Smooth muscle cell (in vitro differentiated cells): ENCODE results near the gene TGFBR3. TPM values are rescaled to one million over a fixed set of nuclear protein-coding genes. Genes with fewer than 3 reads are reported as not detected.

Experiments used
- DNase-seq: peaks from one replicate; lab custom pipeline; 2025; ENCODE audit not compliant: unreplicated experiment; lab: John Stamatoyannopoulos, UW
- H2AFZ ChIP-seq: fragments of 200-600 bp; sonication (generic); 2 replicates; pipeline ENCODE4 v1.6.0; 2016; ENCODE audit warnings: antibody characterized with exemption, low read depth, mild to moderate bottlenecking
- H3F3A ChIP-seq: fragments of 200-600 bp; sonication (generic); 2 replicates; pipeline ENCODE4 v1.6.0; 2017; ENCODE audit warnings: antibody characterized with exemption, low read depth
- H3K27ac ChIP-seq: fragments of 200-600 bp; sonication (generic); 2 replicates; pipeline ENCODE4 v1.5.1; 2016; ENCODE audit warnings: low read depth, mild to moderate bottlenecking
- H3K27me3 ChIP-seq: fragments of 200-600 bp; sonication (generic); 2 replicates; pipeline ENCODE4 v1.6.1; 2016; ENCODE audit warnings: low read depth, mild to moderate bottlenecking
- H3K36me3 ChIP-seq: fragments of 200-600 bp; sonication (generic); 2 replicates; pipeline ENCODE4 v1.5.1; 2016; ENCODE audit warnings: low read depth
- H3K4me1 ChIP-seq: fragments of 200-600 bp; sonication (generic); 2 replicates; pipeline ENCODE4 v1.5.1; 2016; ENCODE audit warnings: low read depth
- H3K4me2 ChIP-seq: fragments of 200-600 bp; sonication (generic); 2 replicates; pipeline ENCODE4 v1.6.0; 2016; ENCODE audit warnings: mild to moderate bottlenecking
- H3K4me3 ChIP-seq: fragments of 200-600 bp; sonication (generic); 2 replicates; pipeline ENCODE4 v1.5.1; 2016; ENCODE audit warnings: mild to moderate bottlenecking
- H3K79me2 ChIP-seq: fragments of 200-600 bp; sonication (generic); 2 replicates; pipeline ENCODE4 v1.6.0; 2016; ENCODE audit warnings: low read depth, mild to moderate bottlenecking
- H3K9ac ChIP-seq: fragments of 200-600 bp; sonication (generic); 2 replicates; pipeline ENCODE4 v1.6.0; 2016; ENCODE audit warnings: low read depth
- H3K9me3 ChIP-seq: fragments of 200-600 bp; sonication (generic); replicated peaks from 2 replicates; pipeline ENCODE4 v1.5.1; 2016; ENCODE audit warnings: low read depth
- H4K20me1 ChIP-seq: fragments of 200-600 bp; sonication (generic); 2 replicates; pipeline ENCODE4 v1.6.0; 2016; ENCODE audit warnings: low read depth
- CTCF ChIP-seq: fragments of 200-600 bp; sonication (generic); IDR thresholded peaks from 2 replicates; pipeline ENCODE4 v1.5.1; 2017; ENCODE audit warnings: borderline replicate concordance, mild to moderate bottlenecking, antibody characterized with exemption; ENCODE audit not compliant: insufficient read depth, poor library complexity, severe bottlenecking
- WGBS: methylation state at CpG from one replicate; pipeline ENCODE4 v1.1.7; 2016; ENCODE audit warnings: low lambda C conversion rate; 5-methylcytosine and 5-hydroxymethylcytosine counted together
- polyA plus RNA-seq: library from polyadenylated mRNA; unstranded; fragments of >200 nt; fragmentation: Nextera tagmentation; extraction: Ambion mirVana; gene quantifications from 2 replicates; pipeline ENCODE4 v1.2.1, GENCODE V29; 2016
- total RNA-seq: library from RNA; depleted of rRNA; stranded (reverse); fragments of >200 nt; gene quantifications from 2 replicates; pipeline ENCODE4 v1.2.3, GENCODE V29; 2014

TGFBR3 gene
- total and polyA plus RNA-seq, 2 experiments from 2014 or later: 68.3 to 112 TPM

DNA sequence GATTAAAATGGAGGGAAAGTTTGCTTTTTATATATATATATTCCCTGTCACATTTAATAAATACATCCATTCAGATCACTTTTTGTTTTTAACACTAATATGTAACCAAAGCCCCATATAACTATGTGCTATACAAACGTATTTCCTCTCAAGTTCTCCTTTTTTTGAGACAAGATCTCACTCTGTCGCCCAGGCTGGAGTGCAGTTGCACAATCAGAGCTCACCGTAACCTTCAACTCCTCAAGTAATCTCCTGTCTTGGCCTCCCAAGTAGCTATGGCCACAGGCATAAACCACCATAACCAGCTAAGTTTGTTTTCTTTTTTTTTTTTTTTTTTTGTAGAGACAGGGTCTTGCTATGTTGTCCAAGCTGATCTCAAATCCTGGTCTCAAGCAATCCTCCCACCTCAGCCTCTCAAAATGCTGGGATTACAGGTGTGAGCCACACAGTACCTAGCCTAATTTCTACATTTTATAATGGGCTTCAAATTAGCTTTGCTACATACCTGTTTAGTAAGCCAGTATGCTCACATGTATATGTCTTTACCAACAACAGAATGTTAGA, 120.0 kb downstream of the TGFBR3 start:
- WGBS: 54% methylated on average over 3 of the region's 3 CpGs

GRCh38 chr1:91765293-91765692, 120.7 kb downstream of the TGFBR3 start:
- peaks cover 48% of the 10 kb centered on the region for H3K4me1 ChIP-seq
- H3K9me3 ChIP-seq: no peaks in the 10 kb centered on the region
- no peaks in the 10 kb centered on the region for H3K36me3 ChIP-seq
- WGBS: 71% methylated on average over 4 of the region's 4 CpGs
- no peak overlapping the region for H2AFZ ChIP-seq
- H3K4me2 ChIP-seq: peak overlapping the region; percentile 24
- peaks cover 9% of the 10 kb centered on the region for H3F3A ChIP-seq
- H3K79me2 ChIP-seq: peaks cover 37% of the 10 kb centered on the region
- H3K9ac ChIP-seq: no peak overlapping the region
- H3K27ac ChIP-seq: peak overlapping the region; percentile 77
- DNase-seq: no peak
- TF ChIP-seq CTCF: no peak
- no peaks in the 10 kb centered on the region for H3K27me3 ChIP-seq
- H3K4me3 ChIP-seq: no peak overlapping the region
- no peaks in the 10 kb centered on the region for H4K20me1 ChIP-seq

More for the DNA sequence above, 120.0 kb downstream of the TGFBR3 start:
- no peaks in the 10 kb centered on the region for H4K20me1 ChIP-seq
- H3K9me3 ChIP-seq: no peaks in the 10 kb centered on the region
- no peak for DNase-seq
- H2AFZ ChIP-seq: no peak overlapping the region
- peak overlapping the region; percentile 77 for H3K27ac ChIP-seq
- TF ChIP-seq CTCF: no peak
- H3K79me2 ChIP-seq: peaks cover 37% of the 10 kb centered on the region
- H3K36me3 ChIP-seq: no peaks in the 10 kb centered on the region
- H3F3A ChIP-seq: peaks cover 9% of the 10 kb centered on the region
- H3K27me3 ChIP-seq: no peaks in the 10 kb centered on the region
- no peak overlapping the region for H3K4me3 ChIP-seq
- peaks cover 44% of the 10 kb centered on the region for H3K4me1 ChIP-seq
- H3K4me2 ChIP-seq: no peak overlapping the region
- no peak overlapping the region for H3K9ac ChIP-seq

GRCh38 chr1:91764471-91765115, 121.4 kb downstream of the TGFBR3 start:
- no peak overlapping the region for H2AFZ ChIP-seq
- no peak overlapping the region for H3K9ac ChIP-seq
- H3K27me3 ChIP-seq: no peaks in the 10 kb centered on the region
- no peak for DNase-seq
- TF ChIP-seq CTCF: no peak
- peaks cover 37% of the 10 kb centered on the region for H3K79me2 ChIP-seq
- H3K36me3 ChIP-seq: no peaks in the 10 kb centered on the region
- peak overlapping the region; percentile 64 for H3K4me2 ChIP-seq
- peak overlapping the region; percentile 77 for H3K27ac ChIP-seq
- H3F3A ChIP-seq: peaks cover 9% of the 10 kb centered on the region
- 47% methylated on average over 12 of the region's 12 CpGs for WGBS
- no peak overlapping the region for H3K4me3 ChIP-seq
- H4K20me1 ChIP-seq: no peaks in the 10 kb centered on the region
- no peaks in the 10 kb centered on the region for H3K9me3 ChIP-seq
- H3K4me1 ChIP-seq: peaks cover 48% of the 10 kb centered on the region
